GM18951 (cell line): Measurements from ENCODE around the gene SRRD.
"Not testable (repeated sequence)": the region's sequence is repeated elsewhere in the genome, so short reads cannot be mapped to it uniquely, and the experiment has no call there.

Experiments
- POLR2A ChIP-seq: IDR thresholded peaks from 4 replicates; pipeline ENCODE4 v1.6.1; 2011; ENCODE audit warnings: mild to moderate bottlenecking; ENCODE audit not compliant: insufficient read length, insufficient read depth; ENCODE audit errors: extremely low read depth
- in situ Hi-C: fragments of 300-500 bp; cut with MboI; formaldehyde crosslinking; loops from one replicate; pipeline ENCODE4 v1.12.0; 2022; ENCODE audit warnings: low sequenced_read_pairs, mixed read lengths, inconsistent platforms; ENCODE audit not compliant: unreplicated experiment

SRRD gene

GRCh38 chr22:26483439-26484359 lies at the start of gene SRRD, which contains the start of gene HPS4:
SRRD (plus strand) TSS chr22:26483877; CDS start chr22:26483891, 14 bp downstream.
HPS4 (minus strand) TSS chr22:26483783; CDS start chr22:26481762, 2,021 bp downstream.
- TF ChIP-seq POLR2A = peak; percentile 86

GRCh38 chr22:26435327-26436093 lies 48.2 kb upstream of the SRRD start:
- in situ Hi-C loops = no loop called here
- no peak for TF ChIP-seq POLR2A

More at GRCh38 chr22:26483439-26484359, at the start of gene SRRD, which contains the start of gene HPS4:
- in situ Hi-C loops = no loop called here

- TF ChIP-seq POLR2A = no peak
- in situ Hi-C loops = no loop called here
Measured at GRCh38 chr22:26436903-26437515, 46.7 kb upstream of the SRRD start.

GRCh38 chr22:26437694-26438392 lies 45.8 kb upstream of the SRRD start:
- no peak for TF ChIP-seq POLR2A
- in situ Hi-C loops = no loop called here

GRCh38 chr22:26438776-26439175 lies 44.9 kb upstream of the SRRD start:
- in situ Hi-C loops = not testable (repeated sequence)

- TF ChIP-seq POLR2A = no peak
- in situ Hi-C loops = no loop called here
Measured at GRCh38 chr22:26439559-26439958, 44.1 kb upstream of the SRRD start.

- no peak for TF ChIP-seq POLR2A
- in situ Hi-C loops = no loop called here
Measured at GRCh38 chr22:26442086-26442756, 41.5 kb upstream of the SRRD start.

GRCh38 chr22:26443901-26444690 lies 39.6 kb upstream of the SRRD start:
- no peak for TF ChIP-seq POLR2A

GRCh38 chr22:26444777-26445176 lies 38.9 kb upstream of the SRRD start:
- TF ChIP-seq POLR2A = no peak
- in situ Hi-C loops = no loop called here

More at GRCh38 chr22:26443901-26444690, 39.6 kb upstream of the SRRD start:
- in situ Hi-C loops = no loop called here

- TF ChIP-seq POLR2A = no peak
- in situ Hi-C loops = no loop called here
Measured at GRCh38 chr22:26445577-26446275, 38.0 kb upstream of the SRRD start.
